ENCODE data around the gene ZDHHC15. TPM values are rescaled to one million over a fixed set of nuclear protein-coding genes. Genes with fewer than 3 reads are reported as not detected.
"Not testable (repeated sequence)": the region's sequence is repeated elsewhere in the genome, so short reads cannot be mapped to it uniquely, and the experiment has no call there.

The ZDHHC15 gene
- 9.4 TPM for total RNA-seq (ENCODE audit: unreplicated experiment)
- long read RNA-seq, full-length matches to known transcripts, result 1 of 4 reads
- long read RNA-seq, partial matches to known transcripts, result 3 of 4 reads
- long read RNA-seq, other reads (novel, unspliced or antisense), result 0 of 4 reads

- Mint-ChIP-seq H3K9me3 (ENCODE audit: unreplicated experiment) (peaks cover 9% of the 10 kb centered on the region), H3K27ac (ENCODE audit: unreplicated experiment) (peak within 1 kb of the TSS; percentile 99), H3K36me3 (ENCODE audit: unreplicated experiment) (no peaks in the 10 kb centered on the region), H3K4me3 (ENCODE audit: unreplicated experiment) (peak within 1 kb of the TSS; percentile 89), H3K27me3 (ENCODE audit: unreplicated experiment) (peaks cover 7% of the 10 kb centered on the region), H3K4me1 (ENCODE audit: low read depth, unreplicated experiment) (peaks cover 9% of the 10 kb centered on the region)
- peak; percentile 79 for DNase-seq
- TF ChIP-seq CTCF (IDR thresholded peaks at IDR 0.05; ENCODE audit: partially characterized antibody, unreplicated experiment), result no peak
These were observed at the start of gene ZDHHC15 for GRCh38 chrX:75522565-75523431. Gene ZDHHC15 (minus strand): TSS chrX:75523037. CDS start chrX:75523024, 13 bp downstream.

GRCh38 chrX:75560544-75560943 lies 37.7 kb upstream of the ZDHHC15 start:
- not testable (repeated sequence) for H3K27me3 Mint-ChIP-seq (ENCODE audit: unreplicated experiment); H3K4me3 Mint-ChIP-seq (ENCODE audit: unreplicated experiment); H3K4me1 Mint-ChIP-seq (ENCODE audit: low read depth, unreplicated experiment); H3K9me3 Mint-ChIP-seq (ENCODE audit: unreplicated experiment); H3K27ac Mint-ChIP-seq (ENCODE audit: unreplicated experiment); H3K36me3 Mint-ChIP-seq (ENCODE audit: unreplicated experiment); DNase-seq

GRCh38 chrX:75547783-75548182 lies 24.9 kb upstream of the ZDHHC15 start:
- H3K4me3 Mint-ChIP-seq (ENCODE audit: unreplicated experiment), result no peak overlapping the region
- DNase-seq, result no peak
- peaks cover 1% of the 10 kb centered on the region for H3K4me1 Mint-ChIP-seq (ENCODE audit: low read depth, unreplicated experiment)
- H3K9me3 Mint-ChIP-seq (ENCODE audit: unreplicated experiment), result no peaks in the 10 kb centered on the region
- H3K36me3 Mint-ChIP-seq (ENCODE audit: unreplicated experiment), result no peaks in the 10 kb centered on the region
- H3K27ac Mint-ChIP-seq (ENCODE audit: unreplicated experiment), result no peak overlapping the region
- TF ChIP-seq CTCF (IDR thresholded peaks at IDR 0.05; ENCODE audit: partially characterized antibody, unreplicated experiment), result no peak
- H3K27me3 Mint-ChIP-seq (ENCODE audit: unreplicated experiment), result no peaks in the 10 kb centered on the region

- Mint-ChIP-seq H3K4me3 (ENCODE audit: unreplicated experiment) (no peak overlapping the region), H3K27ac (ENCODE audit: unreplicated experiment) (no peak overlapping the region), H3K9me3 (ENCODE audit: unreplicated experiment) (no peaks in the 10 kb centered on the region), H3K36me3 (ENCODE audit: unreplicated experiment) (no peaks in the 10 kb centered on the region), H3K27me3 (ENCODE audit: unreplicated experiment) (no peaks in the 10 kb centered on the region), H3K4me1 (ENCODE audit: low read depth, unreplicated experiment) (peaks cover 1% of the 10 kb centered on the region)
- no peak for DNase-seq
- no peak for TF ChIP-seq CTCF (IDR thresholded peaks at IDR 0.05; ENCODE audit: partially characterized antibody, unreplicated experiment)
These were observed 24.1 kb upstream of the ZDHHC15 start for GRCh38 chrX:75546724-75547511.

GRCh38 chrX:75544786-75545185 lies 21.9 kb upstream of the ZDHHC15 start:
- Mint-ChIP-seq H3K27me3 (ENCODE audit: unreplicated experiment) (no peaks in the 10 kb centered on the region), H3K9me3 (ENCODE audit: unreplicated experiment) (no peaks in the 10 kb centered on the region), H3K4me3 (ENCODE audit: unreplicated experiment) (no peak overlapping the region), H3K4me1 (ENCODE audit: low read depth, unreplicated experiment) (peaks cover 1% of the 10 kb centered on the region), H3K27ac (ENCODE audit: unreplicated experiment) (no peak overlapping the region), H3K36me3 (ENCODE audit: unreplicated experiment) (no peaks in the 10 kb centered on the region)
- no peak for DNase-seq
- TF ChIP-seq CTCF (IDR thresholded peaks at IDR 0.05; ENCODE audit: partially characterized antibody, unreplicated experiment), result no peak
